SK-MEL-5 (cell line): Measurements from ENCODE around the gene RASA3. TPM values are rescaled to one million over a fixed set of nuclear protein-coding genes. Genes with fewer than 3 reads are reported as not detected.
"Not testable (repeated sequence)": the region's sequence is repeated elsewhere in the genome, so short reads cannot be mapped to it uniquely, and the experiment has no call there.

Experiments
- DNase-seq: peaks from one replicate; pipeline ENCODE4 v3.0.0-alpha.2; 2016; ENCODE audit warnings: low read depth, low spot score
- in situ Hi-C: cut with HindIII; loops from 2 replicates; pipeline ENCODE4 v1.10.0; 2016; ENCODE audit warnings: low sequenced_read_pairs, high pct_unique_total_duplicates, low pct_unique_long_range_greater_than_20kb
- total RNA-seq: library from RNA; depleted of rRNA; stranded (reverse); fragments of >200 nt; shearing (Covaris generic); gene quantifications from 2 replicates; pipeline ENCODE4 v1.2.3, GENCODE V29; 2014

RASA3 gene
- total RNA-seq, 1 experiment from 2014 or later: 17.8 TPM

DNA sequence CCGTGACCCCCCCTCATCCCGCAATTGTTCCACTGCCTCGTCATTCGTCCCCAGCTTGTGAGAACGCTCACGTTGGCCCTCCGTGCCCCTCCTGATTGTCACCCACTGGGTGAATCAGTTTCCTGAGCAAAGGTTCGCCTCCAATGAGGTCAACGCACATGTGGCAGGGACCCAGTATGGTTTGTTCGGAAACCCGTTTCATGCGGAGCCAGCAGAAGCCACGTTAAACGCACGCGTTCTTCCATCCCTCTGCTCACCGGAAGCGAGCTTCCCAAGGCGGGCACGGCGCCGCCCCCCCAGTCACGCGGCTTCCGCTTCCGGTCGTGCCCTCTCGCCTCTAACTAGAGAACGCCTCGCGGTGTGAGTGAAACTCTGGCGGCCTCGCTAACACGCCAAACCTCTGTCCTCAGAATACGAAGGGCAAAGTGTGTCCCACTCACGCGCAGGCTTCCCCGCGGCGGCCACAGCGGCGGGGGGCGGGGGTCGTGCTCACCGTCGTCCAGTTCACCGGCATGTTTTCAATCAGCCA is 28.7 kb upstream of the RASA3 start:
- DNase-seq: no peak

DNA sequence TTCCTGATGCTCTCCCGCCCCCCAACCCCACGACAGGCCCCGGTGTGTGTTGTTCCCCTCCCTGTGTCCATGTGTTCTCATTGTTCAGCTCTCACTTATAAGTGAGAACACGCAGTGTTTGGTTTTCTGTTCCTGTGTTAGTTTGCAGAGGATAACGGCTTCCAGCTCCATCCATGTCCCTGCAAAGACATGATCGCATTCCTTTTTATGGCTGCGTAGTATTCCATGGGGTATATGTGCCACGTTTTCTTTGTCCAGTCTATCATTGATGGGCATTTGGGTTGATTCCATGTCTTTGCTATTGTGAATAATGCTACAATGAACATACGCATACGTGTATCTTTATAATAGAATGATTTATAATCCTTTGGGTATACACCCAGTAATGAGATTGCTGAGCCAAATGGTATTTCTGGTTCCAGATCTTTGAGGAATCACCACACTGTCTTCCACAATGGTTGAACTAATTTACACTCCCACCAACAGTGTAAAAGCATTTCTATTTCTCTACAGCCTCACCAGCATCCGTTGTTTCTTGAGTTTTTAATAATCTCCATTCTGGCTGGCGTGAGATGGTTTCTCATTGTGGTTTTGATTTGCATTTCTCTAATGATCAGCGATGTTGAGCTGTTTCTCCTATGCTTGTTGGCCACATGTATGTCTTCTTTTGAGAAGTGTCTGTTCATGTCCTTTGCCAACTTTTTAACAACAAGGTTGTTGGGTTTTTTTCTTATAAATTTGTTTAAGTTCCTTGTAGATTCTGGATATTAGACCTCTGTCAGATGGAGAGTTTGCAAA is 26.6 kb upstream of the RASA3 start:
- in situ Hi-C loops, DNase-seq: not testable (repeated sequence)

More for the DNA sequence above, 28.7 kb upstream of the RASA3 start:
- in situ Hi-C loops: no loop called here

DNA sequence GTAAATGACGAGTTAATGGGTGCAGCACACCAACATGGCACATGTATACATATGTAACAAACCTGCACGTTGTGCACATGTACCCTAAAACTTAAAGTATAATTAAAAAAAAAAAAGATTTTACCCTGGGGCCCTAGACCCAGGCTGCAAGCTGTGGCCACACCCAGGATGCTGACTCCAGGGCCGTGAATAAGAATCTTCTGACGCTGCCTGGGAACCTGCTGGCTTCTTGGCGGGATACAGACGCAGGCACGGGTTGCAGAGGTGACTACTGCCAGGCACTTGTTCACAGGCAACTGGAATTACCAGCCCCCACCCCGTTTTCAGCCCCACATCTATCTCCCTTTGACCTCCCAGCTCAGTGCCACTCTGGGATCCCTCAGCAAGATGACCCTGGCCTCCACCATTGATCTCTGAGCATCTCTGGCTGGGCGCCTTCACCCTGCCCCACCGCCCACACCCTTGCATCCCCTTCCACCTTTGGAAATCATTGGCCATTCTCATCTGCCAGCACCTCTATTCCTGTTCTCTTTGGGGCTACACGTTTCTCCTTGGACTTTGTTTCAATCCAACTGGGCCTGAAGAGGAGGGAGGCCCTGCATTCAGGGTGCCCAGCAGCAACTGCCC is 25.6 kb upstream of the RASA3 start:
- in situ Hi-C loops: no loop called here
- DNase-seq: no peak

DNA sequence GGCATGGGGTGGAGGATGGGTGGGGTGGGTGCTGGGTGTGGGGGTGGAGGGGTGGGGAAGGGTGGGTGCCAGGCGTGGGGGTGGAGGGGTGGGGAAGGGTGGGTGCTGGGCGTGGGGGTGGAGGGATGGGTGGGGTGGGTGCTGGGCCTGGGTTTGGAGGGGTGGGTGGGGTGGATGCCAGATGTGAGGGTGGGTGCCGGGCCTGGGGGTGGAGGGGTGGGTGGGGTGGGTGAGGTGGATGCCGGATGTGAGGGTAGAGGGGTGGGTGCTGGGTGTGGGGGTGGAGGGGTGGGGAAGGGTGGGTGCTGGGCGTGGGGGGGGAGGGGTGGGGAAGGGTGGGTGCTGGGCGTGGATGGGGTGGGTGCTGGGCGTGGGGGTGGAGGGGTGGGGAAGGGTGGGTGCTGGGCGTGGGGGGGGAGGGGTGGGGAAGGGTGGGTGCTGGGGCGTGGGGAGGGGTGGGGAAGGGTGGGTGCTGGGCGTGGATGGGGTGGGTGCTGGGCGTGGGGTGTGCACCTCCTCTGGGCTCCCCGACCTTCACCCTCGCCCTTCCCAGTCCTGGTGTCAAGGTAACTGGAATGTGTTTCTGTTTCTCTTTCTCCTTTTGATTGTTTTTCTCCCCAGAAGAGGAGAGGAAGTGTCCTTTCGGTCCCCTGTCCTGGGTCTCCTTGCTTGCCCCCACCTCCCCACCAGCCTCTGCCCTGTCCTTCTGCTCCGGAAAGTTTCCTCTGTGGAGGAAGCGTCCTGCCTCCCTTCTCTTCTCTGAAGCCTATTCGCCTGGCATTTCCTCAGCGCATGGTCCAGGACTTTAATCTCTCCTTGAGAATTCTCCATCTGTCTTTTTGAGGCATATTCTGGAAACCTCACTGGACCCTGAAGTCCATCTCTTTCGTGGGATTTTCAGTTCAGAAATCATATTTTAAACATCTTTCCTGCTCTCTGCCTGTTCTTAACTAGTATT is 23.8 kb upstream of the RASA3 start:
- in situ Hi-C loops: no loop called here
- no peak for DNase-seq

DNA sequence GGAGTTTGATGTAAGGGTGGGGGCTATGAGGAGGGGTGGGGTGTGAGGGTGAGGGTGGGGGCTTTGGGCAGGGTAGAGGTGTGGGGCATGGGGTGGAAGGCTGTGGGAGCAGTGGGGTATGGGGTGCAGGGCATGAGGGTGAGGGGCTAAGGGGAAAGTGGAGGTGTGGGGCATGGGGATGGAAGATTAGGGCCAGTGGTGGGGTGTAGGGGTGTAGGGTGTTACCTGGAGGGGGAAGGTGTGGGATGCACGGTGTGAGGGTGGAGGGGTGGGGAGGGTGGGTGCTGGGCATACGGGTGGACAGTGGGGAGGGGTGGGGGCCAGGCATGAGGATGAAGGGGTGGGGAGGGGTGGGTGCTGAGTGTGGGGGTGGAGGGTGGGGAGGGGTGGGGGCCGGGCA is 22.9 kb upstream of the RASA3 start:
- in situ Hi-C loops: no loop called here
- no peak for DNase-seq

DNA sequence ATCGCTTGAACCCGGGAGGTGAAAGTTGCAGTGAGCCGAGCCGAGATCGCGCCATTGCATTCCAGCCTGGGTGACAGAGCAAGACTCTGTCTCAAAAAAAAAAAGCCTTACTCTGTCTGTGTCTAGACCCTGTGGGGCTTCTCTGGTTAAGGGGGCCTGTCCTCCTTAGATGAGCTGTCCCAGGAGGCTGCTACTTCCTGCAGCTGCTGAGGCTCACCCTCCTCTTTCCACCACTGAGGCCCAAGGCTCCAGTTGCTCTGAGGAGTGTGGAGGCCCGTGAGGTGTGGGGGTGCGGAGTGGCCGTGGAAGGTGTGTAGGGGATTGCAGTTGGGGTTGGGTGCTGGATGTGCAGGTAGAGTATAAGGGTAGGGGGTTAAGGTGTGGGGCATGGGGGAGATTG is 22.1 kb upstream of the RASA3 start:
- in situ Hi-C loops: no loop called here
- no peak for DNase-seq

DNA sequence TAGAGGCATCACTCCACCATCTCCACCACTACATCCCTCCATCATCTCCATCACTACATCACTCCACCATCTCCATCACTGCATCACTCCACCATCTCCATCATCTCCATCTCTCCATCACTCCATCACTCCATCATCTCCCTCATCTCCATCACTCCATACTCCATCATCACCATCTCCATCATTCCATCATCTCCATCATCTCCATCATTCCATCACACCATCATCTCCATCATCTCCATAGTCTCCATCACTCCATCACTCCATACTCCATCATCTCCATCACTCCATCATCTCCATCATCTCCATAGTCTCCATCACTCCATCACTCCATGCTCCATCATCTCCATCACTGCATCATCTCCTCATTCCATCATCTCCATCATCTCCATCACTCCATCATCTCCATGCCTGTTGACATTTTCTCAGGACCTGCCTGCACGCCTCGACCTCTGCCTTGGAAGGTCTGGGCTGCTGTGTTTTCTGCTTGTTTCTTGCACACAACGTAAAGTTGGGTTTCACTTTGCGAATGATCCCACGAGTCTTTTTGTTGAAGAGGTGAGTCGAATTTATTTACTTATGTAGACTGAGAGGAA is 21.2 kb upstream of the RASA3 start:
- no peak for DNase-seq
- in situ Hi-C loops: no loop called here

DNA sequence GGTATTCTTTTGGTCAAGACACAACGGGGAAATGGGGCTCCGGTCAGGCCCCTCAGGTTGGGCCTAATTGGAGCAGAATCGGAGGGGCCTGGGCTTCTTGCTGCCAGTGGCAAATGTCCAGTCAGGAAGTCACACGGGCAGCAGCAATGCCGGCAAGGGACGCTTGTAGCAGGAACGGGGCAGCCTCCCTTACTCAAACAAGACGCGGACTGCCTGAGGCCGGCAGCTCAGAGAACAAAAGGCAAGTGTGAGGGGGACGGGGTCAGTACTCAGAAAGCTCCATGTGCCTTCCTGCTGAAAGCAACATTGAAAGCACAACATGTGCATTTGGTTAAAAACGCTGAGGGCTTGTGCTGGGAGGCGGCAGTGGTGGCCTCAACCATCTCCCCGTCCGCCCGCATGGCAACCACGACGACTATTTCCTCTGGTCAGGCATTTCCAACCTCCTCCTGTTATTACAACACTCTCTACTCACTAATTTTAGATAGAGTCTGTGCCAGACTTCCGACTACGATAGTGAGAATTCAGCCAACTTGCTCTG is 20.5 kb upstream of the RASA3 start:
- in situ Hi-C loops: no loop called here
- DNase-seq: no peak

DNA sequence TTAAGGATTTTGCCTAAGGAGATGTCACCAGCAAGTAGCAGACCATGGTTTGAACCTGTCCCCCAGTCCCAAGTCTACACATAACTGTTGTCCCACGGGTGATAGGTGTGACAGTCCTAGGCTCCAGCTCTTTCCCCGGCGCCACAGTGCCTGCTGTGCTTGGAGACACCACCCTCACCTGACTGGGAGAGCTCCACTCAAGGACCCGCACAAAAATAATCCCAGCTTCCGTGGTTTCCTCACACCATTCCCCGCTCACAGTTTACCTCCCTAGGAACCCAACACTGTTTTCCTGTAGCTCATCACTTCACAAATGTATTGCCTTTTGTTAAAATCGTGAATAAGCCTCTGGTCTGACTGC is 19.8 kb upstream of the RASA3 start:
- DNase-seq: no peak
- in situ Hi-C loops: no loop called here

DNA sequence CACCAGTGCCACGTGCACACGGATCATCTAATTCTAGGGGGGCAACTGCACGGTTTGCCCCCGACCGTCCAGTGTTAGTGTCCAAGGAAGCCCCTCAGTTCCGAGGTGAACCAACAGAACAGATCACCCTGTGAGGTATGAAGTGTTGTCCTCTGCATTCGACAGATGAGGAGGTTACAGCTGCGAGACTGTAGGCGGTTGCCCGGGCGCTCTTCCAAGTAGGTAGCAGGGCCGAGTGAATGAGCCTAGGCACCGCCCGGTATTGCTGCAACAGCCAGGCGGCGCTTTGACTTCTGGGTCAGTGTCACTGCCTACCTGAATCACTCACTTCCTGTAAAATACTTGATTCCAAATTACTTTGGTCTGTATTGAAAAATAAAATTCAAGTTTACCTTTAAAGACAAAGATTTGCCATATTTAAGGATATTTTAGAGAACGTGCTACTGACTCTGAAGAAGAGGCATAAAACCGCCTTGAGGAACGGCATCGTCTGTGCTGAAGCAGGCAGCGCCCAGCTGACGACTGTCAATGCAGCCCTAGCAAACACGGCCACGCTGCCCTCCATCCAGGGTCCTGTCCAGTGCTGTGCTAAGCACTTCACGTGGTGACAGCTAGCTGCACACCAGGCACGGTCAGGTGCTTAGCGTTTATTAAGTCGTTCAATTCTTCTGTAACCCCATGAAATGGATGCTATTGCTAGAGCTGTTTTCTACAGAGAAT is 19.3 kb upstream of the RASA3 start:
- in situ Hi-C loops: no loop called here
- DNase-seq: no peak

DNA sequence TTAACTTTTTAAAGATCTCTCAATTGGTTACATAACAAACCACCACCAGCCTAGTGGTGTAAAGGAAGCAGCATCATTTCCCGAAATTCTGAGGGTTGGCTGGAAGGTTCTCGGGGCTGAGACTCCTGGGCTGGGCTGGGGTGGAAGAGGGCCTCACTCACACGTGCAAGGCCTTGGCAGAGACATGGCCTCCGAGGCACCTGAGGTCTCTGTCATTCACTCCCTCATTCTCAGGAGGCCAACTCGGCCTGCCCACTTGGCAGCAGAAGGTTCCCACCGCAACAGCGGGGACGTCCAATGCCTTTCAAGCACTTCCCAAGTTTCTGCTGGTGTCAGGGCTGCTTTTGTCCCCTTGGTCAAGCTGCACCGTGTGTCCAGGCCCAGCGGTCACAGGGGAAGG is 18.6 kb upstream of the RASA3 start:
- no peak for DNase-seq
- in situ Hi-C loops: no loop called here

DNA sequence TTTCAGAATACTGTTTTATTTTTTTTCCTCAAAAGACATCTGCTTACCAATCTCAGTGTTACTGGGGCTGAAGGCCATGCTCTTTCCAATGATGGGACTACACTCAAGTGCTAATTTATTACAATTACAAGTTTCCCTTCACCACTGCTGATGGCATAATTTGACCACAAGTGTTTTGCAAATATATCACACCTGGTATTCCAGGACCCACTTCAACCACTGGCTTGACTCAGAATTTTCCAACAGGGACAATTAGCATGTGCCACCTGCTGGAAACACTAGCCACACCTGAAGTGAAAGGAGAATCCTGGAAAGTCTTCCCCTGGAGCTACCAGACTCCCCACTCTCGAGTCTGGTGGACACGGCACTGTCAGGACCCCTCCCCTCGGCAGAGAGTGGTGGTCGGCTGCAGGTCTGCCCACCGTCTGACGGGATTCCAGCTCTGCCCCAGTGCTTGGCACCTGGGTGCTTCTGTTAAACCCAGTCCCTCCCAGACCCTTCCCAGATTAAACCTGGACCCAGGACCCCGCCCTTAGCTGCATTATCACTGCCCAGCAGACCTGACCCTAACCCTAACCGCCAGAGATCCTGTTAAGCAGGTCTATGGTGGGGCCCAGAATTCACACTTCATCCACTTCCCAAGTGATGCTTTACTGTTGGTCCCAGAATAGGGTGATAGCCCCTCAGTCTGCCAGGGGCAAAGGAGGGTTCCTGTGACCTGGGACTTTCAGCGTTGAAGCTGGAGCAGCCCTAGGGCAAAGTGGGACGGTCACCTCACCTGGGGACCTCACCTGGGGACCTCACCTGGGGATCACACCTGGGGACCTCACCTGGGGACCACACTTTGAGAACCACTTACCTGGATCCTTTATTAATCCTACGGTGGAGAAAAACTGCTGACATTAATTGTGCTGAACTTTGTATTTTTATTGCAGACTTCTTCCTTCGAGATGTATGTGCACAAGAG is 17.6 kb upstream of the RASA3 start:
- DNase-seq: no peak
- in situ Hi-C loops: no loop called here

DNA sequence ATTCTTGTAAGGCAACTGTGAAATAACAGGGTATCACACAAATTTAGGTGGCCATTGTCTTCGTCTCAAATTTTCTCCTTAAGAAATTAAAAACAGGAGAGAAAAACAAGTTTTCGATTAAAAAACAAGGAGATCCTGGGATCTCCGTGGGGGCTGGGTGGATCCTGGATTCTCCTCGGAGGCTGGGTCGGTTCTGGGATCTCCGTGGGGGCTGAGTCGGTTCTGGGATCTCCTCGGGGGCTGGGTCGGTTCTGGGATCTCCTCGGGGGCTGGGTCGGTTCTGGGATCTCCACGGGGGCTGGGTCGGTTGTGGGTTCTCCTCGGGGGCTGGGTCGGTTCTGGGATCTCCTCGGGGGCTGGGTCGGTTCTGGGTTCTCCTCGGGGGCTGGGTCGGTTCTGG is 16.5 kb upstream of the RASA3 start:
- DNase-seq, in situ Hi-C loops: not testable (repeated sequence)

DNA sequence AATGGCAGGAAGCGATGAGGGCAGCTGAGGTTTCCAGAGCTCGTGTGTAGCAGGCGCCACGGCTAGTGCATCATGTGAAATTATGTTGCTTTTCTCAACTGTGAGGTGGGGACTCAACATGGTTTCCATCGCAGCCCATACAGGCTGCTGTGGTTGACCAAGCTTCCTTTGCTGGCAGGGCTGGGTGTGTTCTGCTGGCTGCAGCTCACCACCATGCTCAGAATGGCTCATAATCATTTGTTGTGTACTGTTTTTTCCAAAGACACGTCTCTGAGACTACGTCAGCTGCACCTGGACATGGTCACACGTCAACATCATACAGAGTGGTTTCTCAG is 16.1 kb upstream of the RASA3 start:
- in situ Hi-C loops: no loop called here
- no peak for DNase-seq

DNA sequence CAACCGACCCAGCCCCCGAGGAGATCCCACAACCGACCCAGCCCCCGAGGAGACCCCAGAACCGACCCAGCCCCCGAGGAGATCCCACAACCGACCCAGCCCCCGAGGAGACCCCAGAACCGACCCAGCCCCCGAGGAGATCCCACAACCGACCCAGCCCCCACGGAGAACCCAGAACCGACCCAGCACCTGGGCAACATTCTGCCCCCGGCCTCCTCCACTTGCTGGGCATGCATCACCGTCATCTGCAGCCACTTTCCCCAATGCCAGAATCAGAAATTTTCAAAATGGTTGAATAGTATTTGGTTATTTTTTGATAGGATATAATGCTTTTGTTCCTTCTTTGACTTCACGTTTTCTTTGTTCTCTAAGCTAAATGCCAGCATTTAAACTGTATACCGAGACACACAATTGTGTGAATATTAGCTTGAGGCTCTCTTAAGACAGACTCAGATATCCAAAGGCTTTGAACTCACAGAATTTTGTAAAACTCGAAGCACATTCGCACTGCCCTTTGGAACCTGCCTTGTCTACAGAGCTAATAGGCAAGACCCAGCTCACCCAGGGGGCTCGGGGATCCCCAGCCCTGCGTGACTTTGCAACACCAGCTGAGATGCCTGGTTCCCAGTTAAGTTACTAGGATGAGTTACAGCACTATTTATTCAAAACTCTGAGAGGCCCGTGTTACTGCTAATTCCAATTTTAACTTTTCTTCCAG is 15.5 kb upstream of the RASA3 start:
- in situ Hi-C loops: no loop called here

More for the DNA sequence above, 15.5 kb upstream of the RASA3 start:
- no peak for DNase-seq
